ENCODE measurements around the gene SLC25A13. TPM values are rescaled to one million over a fixed set of nuclear protein-coding genes. Genes with fewer than 3 reads are reported as not detected.
"Not testable (repeated sequence)": the region's sequence is repeated elsewhere in the genome, so short reads cannot be mapped to it uniquely, and the experiment has no call there.

The SLC25A13 gene
- total RNA-seq, 1 donor from 2014 or later, result 28.5 TPM

- intact Hi-C loops (cut with micrococcal nuclease), result no loop called here
- CTCF ChIA-PET, result no interaction called here
- Mint-ChIP-seq H3K4me1 (peaks cover 36% of the 10 kb centered on the region), H3K36me3 (ENCODE audit: low read depth) (peaks cover 13% of the 10 kb centered on the region), H3K27me3 (no peaks in the 10 kb centered on the region), H3K9me3 (no peaks in the 10 kb centered on the region), H3K27ac (no peak overlapping the region), H3K4me3 (no peak overlapping the region)
- POLR2A ChIA-PET, result interaction anchor here (1.0 kb wide), 1 partner anchor 12 kb away, joined by 3 read pairs; no protein-coding TSS in a partner anchor
- no peak for TF ChIP-seq CTCF (IDR thresholded peaks at IDR 0.05)
- DNase-seq, result no peak
- ATAC-seq (ENCODE audit: low read depth), result no peak
Observed at GRCh38 chr7:96300502-96300901, 21.4 kb downstream of the SLC25A13 start.

- no peak overlapping the region for H3K4me3 Mint-ChIP-seq
- intact Hi-C loops (cut with micrococcal nuclease), result no loop called here
- ChIA-PET POLR2A (no interaction called here), CTCF (no interaction called here)
- H3K9me3 Mint-ChIP-seq, result no peaks in the 10 kb centered on the region
- no peak for TF ChIP-seq CTCF (IDR thresholded peaks at IDR 0.05)
- H3K27me3 Mint-ChIP-seq, result no peaks in the 10 kb centered on the region
- peaks cover 23% of the 10 kb centered on the region for H3K36me3 Mint-ChIP-seq (ENCODE audit: low read depth)
- peaks cover 36% of the 10 kb centered on the region for H3K4me1 Mint-ChIP-seq
- no peak overlapping the region for H3K27ac Mint-ChIP-seq
- no peak for DNase-seq
- ATAC-seq (ENCODE audit: low read depth), result no peak
Observed at GRCh38 chr7:96299496-96299895, 22.4 kb downstream of the SLC25A13 start.

- peaks cover 24% of the 10 kb centered on the region for H3K4me1 Mint-ChIP-seq
- ChIA-PET POLR2A (no interaction called here), CTCF (no interaction called here)
- ATAC-seq (ENCODE audit: low read depth) (no peak), DNase-seq (no peak)
- H3K9me3 Mint-ChIP-seq, result peaks cover 2% of the 10 kb centered on the region
- H3K4me3 Mint-ChIP-seq, result no peak overlapping the region
- no peak for TF ChIP-seq CTCF (IDR thresholded peaks at IDR 0.05)
- no peak overlapping the region for H3K27ac Mint-ChIP-seq
- H3K36me3 Mint-ChIP-seq (ENCODE audit: low read depth), result peaks cover 24% of the 10 kb centered on the region
- intact Hi-C loops (cut with micrococcal nuclease), result no loop called here
- H3K27me3 Mint-ChIP-seq, result no peaks in the 10 kb centered on the region
Observed at GRCh38 chr7:96297876-96298275, 24.0 kb downstream of the SLC25A13 start.

- H3K9me3 Mint-ChIP-seq; CTCF ChIA-PET; H3K27ac Mint-ChIP-seq; intact Hi-C loops (cut with micrococcal nuclease); H3K27me3 Mint-ChIP-seq; POLR2A ChIA-PET; DNase-seq; ATAC-seq (ENCODE audit: low read depth); H3K4me3 Mint-ChIP-seq: not testable (repeated sequence)
- Mint-ChIP-seq H3K36me3 (ENCODE audit: low read depth) (peaks cover 24% of the 10 kb centered on the region), H3K4me1 (peaks cover 26% of the 10 kb centered on the region)
Observed at GRCh38 chr7:96297446-96297845, 24.5 kb downstream of the SLC25A13 start.

GRCh38 chr7:96293911-96294310, 28.0 kb downstream of the SLC25A13 start:
- POLR2A ChIA-PET; intact Hi-C loops (cut with micrococcal nuclease); DNase-seq; ATAC-seq (ENCODE audit: low read depth); H3K4me3 Mint-ChIP-seq; H3K9me3 Mint-ChIP-seq; H3K27ac Mint-ChIP-seq; CTCF ChIA-PET; H3K27me3 Mint-ChIP-seq: not testable (repeated sequence)
- Mint-ChIP-seq H3K4me1 (peaks cover 13% of the 10 kb centered on the region), H3K36me3 (ENCODE audit: low read depth) (peaks cover 27% of the 10 kb centered on the region)

GRCh38 chr7:96287559-96287958, 34.3 kb downstream of the SLC25A13 start:
- ChIA-PET CTCF (no interaction called here), POLR2A (no interaction called here)
- no peak overlapping the region for H3K27ac Mint-ChIP-seq
- ATAC-seq (ENCODE audit: low read depth) (no peak), DNase-seq (no peak)
- H3K27me3 Mint-ChIP-seq, result no peaks in the 10 kb centered on the region
- peaks cover 43% of the 10 kb centered on the region for H3K4me1 Mint-ChIP-seq
- H3K4me3 Mint-ChIP-seq, result no peak overlapping the region
- H3K9me3 Mint-ChIP-seq, result peaks cover 2% of the 10 kb centered on the region
- peaks cover 22% of the 10 kb centered on the region for H3K36me3 Mint-ChIP-seq (ENCODE audit: low read depth)
- no peak for TF ChIP-seq CTCF (IDR thresholded peaks at IDR 0.05)
- intact Hi-C loops (cut with micrococcal nuclease), result no loop called here

Data from activated B cell treated with CpG ODN at 0.5 μM for 24 hours (primary cell).